CD4-positive, alpha-beta memory T cell (primary cell): ENCODE data around the gene VARS2. TPM values are rescaled to one million over a fixed set of nuclear protein-coding genes. Genes with fewer than 3 reads are reported as not detected.

Experiments used
- CTCF ChIA-PET: fragments of 350-600 bp; sonication (Branson Sonifier 250); formaldehyde crosslinking; loops from one replicate; lab custom pipeline; 2021; ENCODE audit warnings: inconsistent platforms; ENCODE audit not compliant: partially characterized antibody; lab: Charles Lee
- POLR2A ChIA-PET: fragments of 350-600 bp; sonication (Branson Sonifier 250); formaldehyde crosslinking; loops from one replicate; lab custom pipeline; 2021; ENCODE audit not compliant: partially characterized antibody; lab: Charles Lee
- DNase-seq, 5 donors: peaks; one replicate each; pipeline versions ENCODE4 v3.0.0 to v3.0.0-alpha.2; 2020 to 2022; ENCODE audit warnings: mixed read lengths in 1 of 5
- H3K27ac ChIP-seq: one replicate; pipeline ENCODE4 v1.7.0; 2013; ENCODE audit warnings: low read depth, low read length
- H3K27me3 ChIP-seq: 2 replicates; pipeline ENCODE4 v1.7.0; 2013; ENCODE audit warnings: mild to moderate bottlenecking, low read length, moderate library complexity; ENCODE audit not compliant: insufficient read depth
- H3K36me3 ChIP-seq: 2 replicates; pipeline ENCODE4 v1.7.0; 2013; ENCODE audit warnings: mild to moderate bottlenecking, low read length, moderate library complexity; ENCODE audit not compliant: insufficient read depth
- H3K4me1 ChIP-seq: 2 replicates; pipeline ENCODE4 v1.7.0; 2013; ENCODE audit warnings: mild to moderate bottlenecking, low read length, moderate library complexity; ENCODE audit not compliant: insufficient read depth
- H3K4me3 ChIP-seq, 2 donors: one replicate each; pipeline ENCODE4 v1.7.0; 2013; ENCODE audit warnings: low read length in 2 of 2, mild to moderate bottlenecking in 1 of 2
- H3K9me3 ChIP-seq, 2 donors: one replicate each; pipeline ENCODE4 v1.7.0; 2013; ENCODE audit warnings: low read length in 2 of 2, control low read depth in 1 of 2; ENCODE audit not compliant: control insufficient read depth in 1 of 2
- H3K27ac Mint-ChIP-seq, 7 donors: one replicate each; pipeline ENCODE4 v1.8.0; 2020 to 2021; ENCODE audit warnings: mixed read lengths in 7 of 7, mild to moderate bottlenecking in 6 of 7, inconsistent platforms in 3 of 7, moderate library complexity in 3 of 7
- H3K27me3 Mint-ChIP-seq, 2 donors: one replicate each; pipeline ENCODE4 v1.8.0; 2020 to 2021; ENCODE audit warnings: mixed read lengths in 2 of 2
- H3K36me3 Mint-ChIP-seq, 2 donors: one replicate each; pipeline ENCODE4 v1.8.0; 2020 to 2021; ENCODE audit warnings: mixed read lengths in 2 of 2, inconsistent platforms in 1 of 2, mild to moderate bottlenecking in 1 of 2
- H3K4me1 Mint-ChIP-seq, 4 donors: one replicate each; pipeline ENCODE4 v1.8.0; 2020 to 2021; ENCODE audit warnings: mixed read lengths in 4 of 4, mild to moderate bottlenecking in 1 of 4
- H3K4me3 Mint-ChIP-seq, 8 donors: one replicate each; pipeline ENCODE4 v1.8.0; 2020 to 2021; ENCODE audit warnings: mixed read lengths in 8 of 8, mild to moderate bottlenecking in 7 of 8, moderate library complexity in 6 of 8, inconsistent platforms in 3 of 8
- H3K9me3 Mint-ChIP-seq, 8 donors: one replicate each; pipeline ENCODE4 v1.8.0; 2020 to 2021; ENCODE audit warnings: mixed read lengths in 8 of 8, mild to moderate bottlenecking in 5 of 8, inconsistent platforms in 3 of 8, moderate library complexity in 1 of 8
- intact Hi-C: fragments of 100-400 bp; cut with micrococcal nuclease; formaldehyde crosslinking; loops from one replicate; pipeline ENCODE4 v1.15.1; 2023
- polyA plus RNA-seq, 2 donors: library from polyadenylated mRNA; unstranded; fragments of 300-500 nt; fragmentation: Illumina TruSeq; gene quantifications; one replicate each; pipeline ENCODE4 v1.2.3, GENCODE V29; 2021
- total RNA-seq, 2 experiments: library from RNA; stranded (reverse); gene quantifications; one replicate each; pipeline ENCODE4 v1.2.3, GENCODE V29; 2021

Gene VARS2
- total and polyA plus RNA-seq, 4 experiments from 2014 or later, result 16.3 to 37.8 (median 26.0) TPM

- no peaks in the 10 kb centered on the region for H3K27me3 Mint-ChIP-seq
- peak overlapping the region; percentile 70 to 94 for H3K4me3 ChIP-seq
- peak overlapping the region; percentile 83 to 98 (median 90) for H3K27ac Mint-ChIP-seq
- H3K9me3 ChIP-seq, result no peaks in the 10 kb centered on the region
- intact Hi-C loops, result loop anchor here (1.0 to 5.0 kb wide), 4 partner anchors 87 to 213 kb away; no protein-coding TSS in a partner anchor
- ChIA-PET CTCF (interaction anchor here (1.0 to 4.9 kb wide), 16 partner anchors 19 to 204 kb away, joined by 3 to 34 read pairs (median 4); no protein-coding TSS in a partner anchor), POLR2A (interaction anchor here (1.0 to 3.3 kb wide), 8 partner anchors 10 to 301 kb away, joined by 3 to 13 read pairs (median 6); partner anchors contain the start of genes DDR1, MRPS18B, PPP1R10 and PSORS1C1)
- H3K27me3 ChIP-seq, result no peaks in the 10 kb centered on the region
- H3K4me1 Mint-ChIP-seq, result peaks cover 22 to 46% (median 34%) of the 10 kb centered on the region in 4 donors
- no peak for DNase-seq
- peaks cover 21% of the 10 kb centered on the region for H3K4me1 ChIP-seq
- peaks cover 19% of the 10 kb centered on the region for H3K36me3 ChIP-seq
- no peaks in the 10 kb centered on the region for H3K9me3 Mint-ChIP-seq
- peak overlapping the region; percentile 89 to 96 (median 95) for H3K4me3 Mint-ChIP-seq
- peaks cover 41 to 56% of the 10 kb centered on the region in 2 donors for H3K36me3 Mint-ChIP-seq
- H3K27ac ChIP-seq, result peak overlapping the region; percentile 77
These were observed 984 bp downstream of the VARS2 start for GRCh38 chr6:30914854-30915590.

- intact Hi-C loops, result loop anchor here (1.0 to 5.0 kb wide), 2 partner anchors 172 to 213 kb away; no protein-coding TSS in a partner anchor
- Mint-ChIP-seq H3K27ac (peak overlapping the region; percentile 13 to 87 (median 80)), H3K27me3 (no peaks in the 10 kb centered on the region), H3K36me3 (peaks cover 45 to 61% of the 10 kb centered on the region in 2 donors), H3K4me1 (peaks cover 22 to 46% (median 34%) of the 10 kb centered on the region in 4 donors), H3K4me3 (peak overlapping the region; percentile 75 to 96 (median 95)), H3K9me3 (no peaks in the 10 kb centered on the region)
- Histone ChIP-seq H3K9me3 (no peaks in the 10 kb centered on the region), H3K27ac (no peak overlapping the region), H3K27me3 (no peaks in the 10 kb centered on the region), H3K4me3 (no peak overlapping the region), H3K36me3 (peaks cover 23% of the 10 kb centered on the region), H3K4me1 (peaks cover 21% of the 10 kb centered on the region)
- CTCF ChIA-PET, result interaction anchor here (0.6 to 4.9 kb wide), 19 partner anchors 9 to 242 kb away, joined by 3 to 34 read pairs (median 4); partner anchors contain the start of genes CCHCR1 and TCF19
- peak in 4 of 5 donors; percentile 10 to 39 (median 24) for DNase-seq
- POLR2A ChIA-PET, result interaction anchor here (1.1 to 3.3 kb wide), 3 partner anchors 10 to 199 kb away, joined by 3 to 11 read pairs (median 4); partner anchors contain the start of gene PSORS1C1
These were observed 1.5 kb downstream of the VARS2 start for GRCh38 chr6:30915591-30915946.

- no peak for DNase-seq
- peak overlapping the region in 1 of 7 donors; percentile 39 for H3K27ac Mint-ChIP-seq
- peaks cover 38 to 62% of the 10 kb centered on the region in 2 donors for H3K36me3 Mint-ChIP-seq
These were observed 3.0 kb downstream of the VARS2 start for GRCh38 chr6:30917041-30917440.

GRCh38 chr6:30917487-30917886 lies 3.4 kb downstream of the VARS2 start:
- H3K27ac ChIP-seq, result no peak overlapping the region
- peaks cover 41% of the 10 kb centered on the region for H3K36me3 ChIP-seq

More at GRCh38 chr6:30917041-30917440, 3.0 kb downstream of the VARS2 start:
- Histone ChIP-seq H3K4me3 (no peak overlapping the region), H3K36me3 (peaks cover 37% of the 10 kb centered on the region), H3K27ac (no peak overlapping the region), H3K27me3 (no peaks in the 10 kb centered on the region), H3K9me3 (no peaks in the 10 kb centered on the region), H3K4me1 (peaks cover 21% of the 10 kb centered on the region)
- CTCF ChIA-PET, result interaction anchor here (1.4 to 1.8 kb wide), 4 partner anchors 9 to 241 kb away, joined by 4 to 7 read pairs (median 6); partner anchors contain the start of genes CCHCR1, GTF2H4 and TCF19
- no peak overlapping the region for H3K4me3 Mint-ChIP-seq
- no peaks in the 10 kb centered on the region for H3K27me3 Mint-ChIP-seq
- H3K4me1 Mint-ChIP-seq, result peaks cover 22 to 46% (median 32%) of the 10 kb centered on the region in 4 donors
- POLR2A ChIA-PET, result interaction anchor here (1.3 kb wide), 1 partner anchor 9 kb away, joined by 5 read pairs; the partner anchor contains the start of gene GTF2H4
- intact Hi-C loops, result loop anchor here (5.0 kb wide), 1 partner anchor 170 kb away; no protein-coding TSS in a partner anchor
- no peaks in the 10 kb centered on the region for H3K9me3 Mint-ChIP-seq

GRCh38 chr6:30918670-30919069 lies 4.6 kb downstream of the VARS2 start:
- Histone ChIP-seq H3K4me3 (no peak overlapping the region), H3K27me3 (no peaks in the 10 kb centered on the region), H3K4me1 (peaks cover 14% of the 10 kb centered on the region), H3K36me3 (peaks cover 48% of the 10 kb centered on the region), H3K9me3 (no peaks in the 10 kb centered on the region), H3K27ac (no peak overlapping the region)
- Mint-ChIP-seq H3K36me3 (peaks cover 40 to 70% of the 10 kb centered on the region in 2 donors), H3K27ac (no peak overlapping the region), H3K4me1 (peaks cover 18 to 31% (median 25%) of the 10 kb centered on the region in 4 donors), H3K9me3 (no peaks in the 10 kb centered on the region), H3K4me3 (no peak overlapping the region), H3K27me3 (no peaks in the 10 kb centered on the region)
- ChIA-PET POLR2A (no interaction called here), CTCF (interaction anchor here (1.1 to 1.3 kb wide), 3 partner anchors 90 to 161 kb away, joined by 3 read pairs; no protein-coding TSS in a partner anchor)
- no peak for DNase-seq
- intact Hi-C loops, result loop anchor here (5.0 kb wide), 1 partner anchor 169 kb away; no protein-coding TSS in a partner anchor

More at GRCh38 chr6:30917487-30917886, 3.4 kb downstream of the VARS2 start:
- Mint-ChIP-seq H3K27ac (peak overlapping the region in 1 of 7 donors; percentile 35), H3K4me1 (peaks cover 22 to 42% (median 31%) of the 10 kb centered on the region in 4 donors), H3K9me3 (no peaks in the 10 kb centered on the region), H3K4me3 (peak overlapping the region in 1 of 8 donors; percentile 12), H3K27me3 (no peaks in the 10 kb centered on the region), H3K36me3 (peaks cover 40 to 62% of the 10 kb centered on the region in 2 donors)
- Histone ChIP-seq H3K4me3 (no peak overlapping the region), H3K4me1 (peaks cover 21% of the 10 kb centered on the region), H3K9me3 (no peaks in the 10 kb centered on the region), H3K27me3 (no peaks in the 10 kb centered on the region)
- ChIA-PET POLR2A (interaction anchor here (1.3 kb wide), 1 partner anchor 10 kb away, joined by 5 read pairs; the partner anchor contains the start of gene GTF2H4), CTCF (interaction anchor here (1.3 to 1.4 kb wide), 2 partner anchors 10 to 162 kb away, joined by 3 to 6 read pairs; partner anchors contain the start of gene GTF2H4)
- intact Hi-C loops, result loop anchor here (5.0 kb wide), 1 partner anchor 170 kb away; no protein-coding TSS in a partner anchor
- no peak for DNase-seq

- H3K4me1 ChIP-seq, result no peaks in the 10 kb centered on the region
- ChIA-PET POLR2A (no interaction called here), CTCF (no interaction called here)
- Mint-ChIP-seq H3K27ac (peak overlapping the region in 2 of 7 donors; percentile 35 to 42), H3K4me3 (no peak overlapping the region), H3K36me3 (peaks cover 46 to 70% of the 10 kb centered on the region in 2 donors), H3K9me3 (no peaks in the 10 kb centered on the region), H3K4me1 (peaks cover 0 to 4% (median 0%) of the 10 kb centered on the region in 4 donors), H3K27me3 (no peaks in the 10 kb centered on the region)
- DNase-seq, result no peak
- no peaks in the 10 kb centered on the region for H3K9me3 ChIP-seq
- peaks cover 40% of the 10 kb centered on the region for H3K36me3 ChIP-seq
- no peaks in the 10 kb centered on the region for H3K27me3 ChIP-seq
- H3K4me3 ChIP-seq, result no peak overlapping the region
- intact Hi-C loops, result no loop called here
- H3K27ac ChIP-seq, result no peak overlapping the region
These were observed 8.4 kb downstream of the VARS2 start for GRCh38 chr6:30922447-30922852.
